AG04449 (cell line): ENCODE measurements around the gene AVL9.
"Not testable (repeated sequence)": the region's sequence is repeated elsewhere in the genome, so short reads cannot be mapped to it uniquely, and the experiment has no call there.

Experiments used
- CTCF ChIA-PET: fragments of 350-600 bp; formaldehyde crosslinking; extraction: SDS; loops from one replicate; lab custom pipeline; 2021; ENCODE audit warnings: antibody characterized with exemption; lab: Yijun Ruan, JAX
- POLR2A ChIA-PET: fragments of 400-600, 350-600 bp; formaldehyde crosslinking; extraction: SDS; loops from one replicate; lab custom pipeline; 2020; ENCODE audit warnings: antibody characterized with exemption, inconsistent platforms; lab: Yijun Ruan, JAX
- DNase-seq: peaks from one replicate; pipeline ENCODE4 v3.0.0-alpha.2; 2010; ENCODE audit warnings: low read depth, low spot score
- H3K4me3 ChIP-seq: 2 replicates; pipeline ENCODE4 v1.5.1; 2011; ENCODE audit warnings: low read depth, mild to moderate bottlenecking, control low read depth, low read length
- TF ChIP-seq, protein P1 (sequence below): IDR thresholded peaks from one replicate; pipeline ENCODE4 v1.5.1; 2011; ENCODE audit warnings: mild to moderate bottlenecking, moderate library complexity, low read length, control low read depth, inconsistent platforms; ENCODE audit not compliant: insufficient read depth; ENCODE audit errors: missing control alignments

Gene AVL9

DNA sequence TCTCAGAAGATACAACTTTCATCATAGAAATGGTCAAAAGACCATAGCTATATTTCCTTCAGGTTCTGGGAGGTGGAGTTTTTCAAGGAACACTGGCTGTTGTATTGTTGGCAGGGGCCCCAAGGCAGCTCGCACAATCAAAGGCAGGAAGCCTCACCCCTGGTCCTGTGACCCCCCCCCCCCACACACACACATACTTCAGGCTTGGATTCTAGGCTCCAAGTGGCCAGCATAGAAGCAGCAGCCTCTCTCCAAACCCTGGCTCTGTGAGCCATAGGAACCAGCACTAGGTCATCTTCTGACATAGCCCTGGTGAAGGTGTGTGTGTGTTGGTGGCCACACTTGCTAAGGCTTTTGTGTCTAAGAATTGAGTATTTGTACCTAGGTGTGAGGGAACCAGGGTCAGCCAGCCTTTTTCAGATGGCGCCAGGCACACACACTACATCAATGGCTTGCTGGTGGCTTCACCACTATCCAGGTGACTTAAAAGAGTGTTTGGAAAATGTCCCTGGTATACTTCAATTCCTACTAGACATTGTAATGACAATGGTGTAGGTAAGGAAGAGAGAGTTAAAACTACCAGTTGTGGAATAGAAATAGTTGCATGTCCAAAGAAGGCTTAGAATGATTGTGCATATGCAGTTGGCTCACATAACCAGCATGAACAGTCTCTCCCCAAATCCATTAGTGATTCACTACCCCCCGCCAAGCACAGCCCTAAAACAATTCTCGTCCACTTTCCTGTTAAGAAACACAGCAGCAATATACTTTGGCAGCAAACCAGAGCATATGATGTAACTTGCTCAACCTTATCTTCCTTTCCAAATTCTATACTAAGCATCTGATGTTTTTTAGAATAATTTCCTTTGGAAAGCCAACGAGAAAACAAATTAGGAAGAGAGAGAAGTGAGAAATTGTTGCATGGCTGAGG is 91.3 kb downstream of the AVL9 start:
- CTCF ChIA-PET = interaction anchor here (1.0 kb wide), 1 partner anchor 17 kb away, joined by 3 read pairs; no protein-coding TSS in a partner anchor
- H3K4me3 ChIP-seq = no peak overlapping the region
- TF ChIP-seq, protein P1, sequence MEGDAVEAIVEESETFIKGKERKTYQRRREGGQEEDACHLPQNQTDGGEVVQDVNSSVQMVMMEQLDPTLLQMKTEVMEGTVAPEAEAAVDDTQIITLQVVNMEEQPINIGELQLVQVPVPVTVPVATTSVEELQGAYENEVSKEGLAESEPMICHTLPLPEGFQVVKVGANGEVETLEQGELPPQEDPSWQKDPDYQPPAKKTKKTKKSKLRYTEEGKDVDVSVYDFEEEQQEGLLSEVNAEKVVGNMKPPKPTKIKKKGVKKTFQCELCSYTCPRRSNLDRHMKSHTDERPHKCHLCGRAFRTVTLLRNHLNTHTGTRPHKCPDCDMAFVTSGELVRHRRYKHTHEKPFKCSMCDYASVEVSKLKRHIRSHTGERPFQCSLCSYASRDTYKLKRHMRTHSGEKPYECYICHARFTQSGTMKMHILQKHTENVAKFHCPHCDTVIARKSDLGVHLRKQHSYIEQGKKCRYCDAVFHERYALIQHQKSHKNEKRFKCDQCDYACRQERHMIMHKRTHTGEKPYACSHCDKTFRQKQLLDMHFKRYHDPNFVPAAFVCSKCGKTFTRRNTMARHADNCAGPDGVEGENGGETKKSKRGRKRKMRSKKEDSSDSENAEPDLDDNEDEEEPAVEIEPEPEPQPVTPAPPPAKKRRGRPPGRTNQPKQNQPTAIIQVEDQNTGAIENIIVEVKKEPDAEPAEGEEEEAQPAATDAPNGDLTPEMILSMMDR = no peak
- DNase-seq = peak; percentile 94
- POLR2A ChIA-PET = no interaction called here

DNA sequence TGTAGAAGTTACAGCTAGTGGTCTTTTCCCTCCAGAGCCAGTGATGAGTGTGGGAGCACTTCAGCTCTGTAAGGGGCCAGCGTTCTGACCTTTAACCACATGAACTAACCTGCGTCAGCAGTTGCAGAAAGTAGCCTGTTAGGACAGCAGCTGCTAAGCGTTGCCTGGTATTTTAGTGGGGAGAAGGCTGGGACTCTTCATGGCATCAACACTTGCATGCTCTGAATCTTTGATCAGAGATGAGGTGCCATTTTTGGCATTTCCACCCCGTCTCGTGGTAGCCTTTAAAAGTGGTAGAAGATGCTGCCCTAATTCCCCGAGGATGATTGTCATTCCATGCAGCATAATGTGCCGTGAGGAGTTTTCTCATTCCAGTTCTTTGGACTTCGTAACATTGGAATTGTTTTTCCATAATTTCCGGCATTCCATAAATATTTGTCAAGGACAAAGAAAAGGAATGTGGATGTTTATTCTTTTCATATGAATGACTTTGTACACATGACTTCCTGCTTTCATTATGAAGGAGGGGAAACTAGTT is 92.2 kb downstream of the AVL9 start:
- ChIA-PET CTCF (interaction anchor here (2.3 kb wide), 1 partner anchor 96 kb away, joined by 9 read pairs; no protein-coding TSS in a partner anchor), POLR2A (interaction anchor here (1.5 kb wide), 1 partner anchor 86 kb away, joined by 4 read pairs; no protein-coding TSS in a partner anchor)
- TF ChIP-seq, protein P1 = no peak
- DNase-seq = peak; percentile 46
- H3K4me3 ChIP-seq = no peak overlapping the region

DNA sequence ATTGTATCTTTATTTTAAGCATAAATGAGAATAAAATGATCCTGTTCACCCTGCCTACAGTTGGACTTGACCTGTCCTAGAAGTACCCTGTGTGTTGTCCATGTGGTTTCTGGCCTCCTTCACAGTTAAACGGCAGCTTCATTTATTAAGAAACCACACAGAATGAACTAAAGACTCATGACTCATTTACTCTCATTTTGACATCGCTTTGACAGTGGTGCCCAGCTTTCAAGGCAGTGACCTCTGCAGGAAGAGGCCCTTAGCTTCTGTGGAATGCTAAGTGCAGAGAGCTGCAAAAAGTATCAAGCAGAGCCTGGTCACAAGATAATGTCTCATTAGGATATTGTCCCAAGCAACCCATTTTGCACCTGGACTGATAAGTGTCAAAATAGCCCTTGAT is 93.4 kb downstream of the AVL9 start:
- peak; percentile 41 for DNase-seq
- POLR2A ChIA-PET = interaction anchor here (1.5 kb wide), 1 partner anchor 87 kb away, joined by 4 read pairs; no protein-coding TSS in a partner anchor
- no peak overlapping the region for H3K4me3 ChIP-seq
- CTCF ChIA-PET = interaction anchor here (0.8 to 2.3 kb wide), 4 partner anchors 9 to 99 kb away, joined by 3 to 9 read pairs (median 4); no protein-coding TSS in a partner anchor
- TF ChIP-seq, protein P1 = no peak

DNA sequence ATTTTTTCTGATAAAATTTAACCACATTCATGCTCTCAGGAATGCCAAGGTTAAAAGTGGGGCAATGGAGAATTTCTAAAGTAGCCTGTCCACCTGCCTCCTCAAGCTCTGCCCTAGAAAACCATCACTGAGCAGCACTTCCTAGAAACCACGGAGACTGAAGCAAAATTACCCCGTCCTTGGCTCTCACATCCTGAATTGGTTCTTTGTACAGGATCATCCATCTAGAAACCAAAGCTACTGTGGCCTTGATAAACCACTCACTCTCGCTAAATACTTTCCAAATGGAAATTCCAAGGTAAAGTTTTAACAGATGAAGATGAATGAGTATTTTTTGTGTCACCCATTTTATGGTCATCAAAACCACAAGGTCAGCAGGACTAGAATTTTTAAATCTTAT is 96.6 kb downstream of the AVL9 start:
- CTCF ChIA-PET = no interaction called here
- H3K4me3 ChIP-seq = no peak overlapping the region
- DNase-seq = no peak
- POLR2A ChIA-PET = no interaction called here
- TF ChIP-seq, protein P1 = no peak

DNA sequence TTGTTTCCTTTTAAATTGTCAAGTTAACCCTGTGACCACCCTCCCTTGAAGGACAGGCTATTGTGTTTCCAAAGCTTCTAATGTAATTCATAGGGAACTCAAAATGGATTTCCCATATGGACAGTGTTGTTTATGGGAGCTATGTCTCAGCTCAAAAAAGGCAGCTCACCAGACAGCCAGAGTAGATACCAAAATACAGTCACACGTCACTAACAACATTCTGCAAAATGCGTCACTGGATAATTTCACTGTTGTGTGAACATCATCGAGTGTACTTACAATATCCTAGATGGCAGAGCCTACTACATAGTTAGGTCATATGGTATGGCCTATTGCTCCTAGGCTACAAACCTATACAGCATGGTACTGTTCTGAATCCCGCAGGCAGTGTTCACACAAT is 97.4 kb downstream of the AVL9 start:
- DNase-seq = no peak
- no peak overlapping the region for H3K4me3 ChIP-seq
- POLR2A ChIA-PET = no interaction called here
- CTCF ChIA-PET = no interaction called here
- TF ChIP-seq, protein P1 = no peak

DNA sequence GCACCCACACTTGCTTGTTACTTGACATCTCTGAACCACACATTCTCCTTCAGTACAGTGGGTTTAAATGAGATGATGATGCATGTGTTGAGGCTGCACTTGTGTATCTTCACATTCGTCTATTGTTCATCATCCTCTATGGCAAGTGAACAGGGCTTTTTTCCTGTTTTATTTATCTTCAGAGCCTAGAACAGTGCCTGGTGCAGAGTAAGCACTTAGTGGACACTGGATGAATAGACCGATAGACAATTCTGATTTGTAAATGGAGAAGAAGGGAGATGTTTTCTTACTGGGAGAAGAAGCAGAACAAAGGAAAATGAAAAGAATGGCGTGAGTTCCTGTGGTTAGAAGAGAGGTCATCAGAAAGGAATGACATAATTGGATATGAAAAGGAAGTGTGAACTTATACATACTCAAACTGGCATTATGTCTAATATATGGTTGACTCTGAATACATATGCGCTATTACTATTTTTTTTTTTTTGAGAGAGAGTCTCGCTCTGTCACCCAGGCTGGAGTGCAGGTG is 99.7 kb downstream of the AVL9 start:
- ChIA-PET POLR2A (no interaction called here), CTCF (no interaction called here)
- TF ChIP-seq, protein P1 = no peak
- no peak overlapping the region for H3K4me3 ChIP-seq
- DNase-seq = no peak

DNA sequence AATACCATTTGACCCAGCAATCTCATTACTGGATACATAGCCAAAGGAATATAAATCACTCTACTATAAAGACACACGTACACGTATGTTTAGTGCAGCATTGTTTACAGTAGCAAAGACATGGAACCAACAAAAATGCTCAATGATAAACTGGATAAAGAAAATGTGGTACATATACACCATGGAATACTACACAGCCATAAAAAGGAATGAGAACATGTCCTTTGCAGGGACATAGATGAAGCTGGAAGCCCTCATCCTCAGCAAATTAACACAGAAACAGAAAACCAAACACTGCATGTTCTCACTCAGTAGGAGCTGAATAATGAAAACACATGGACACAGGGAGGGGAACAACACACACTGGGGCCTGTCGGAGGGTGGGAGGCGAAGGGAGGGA is 105.9 kb downstream of the AVL9 start:
- H3K4me3 ChIP-seq, POLR2A ChIA-PET, DNase-seq, CTCF ChIA-PET: not testable (repeated sequence)
